Body of pancreas (tissue), 4 donors: ENCODE results near the gene CHRND. TPM values are rescaled to one million over a fixed set of nuclear protein-coding genes. Genes with fewer than 3 reads are reported as not detected.

Source experiments
- ATAC-seq: fragments of 150-250 bp; one replicate; pipeline ENCODE4 v1.9.1; 2016
- DNase-seq, 4 donors: peaks; one replicate each; pipeline ENCODE4 v3.0.0-alpha.2; 2019
- H3K27ac ChIP-seq, 4 donors: fragments of 200-600 bp; sonication (generic); 1 replicate in 3 of 4; 2 replicates in 1 of 4; pipeline versions ENCODE4 v1.5.1 to v1.6.1; 2016 to 2019; ENCODE audit warnings: mild to moderate bottlenecking in 1 of 4, mixed read lengths in 1 of 4, moderate library complexity in 1 of 4
- H3K27me3 ChIP-seq, 2 donors: fragments of 200-600 bp; sonication (generic); one replicate each; pipeline ENCODE4 v1.6.0; 2016; ENCODE audit warnings: mild to moderate bottlenecking in 1 of 2
- H3K36me3 ChIP-seq, 2 donors: fragments of 200-600 bp; sonication (generic); replicated peaks in 1 of 2; 2 replicates each; pipeline ENCODE4 v1.5.1; 2016; ENCODE audit warnings: low read depth in 2 of 2; ENCODE audit not compliant: insufficient read depth in 1 of 2
- H3K4me1 ChIP-seq: fragments of 200-600 bp; sonication (generic); one replicate; pipeline ENCODE4 v1.6.0; 2016
- H3K4me3 ChIP-seq, 2 donors: fragments of 200-600 bp; sonication (generic); 1 replicate in 1 of 2; 2 replicates in 1 of 2; pipeline ENCODE4 v1.5.1; 2016 to 2019
- H3K9me3 ChIP-seq, 3 donors: fragments of 200-600 bp; sonication (generic); 1 replicate in 2 of 3; 2 replicates in 1 of 3; pipeline ENCODE4 v1.5.1; 2016
- CTCF ChIP-seq, 7 experiments: fragments of 450-650 bp in 4 of 7; fragments of 200-600 bp in 3 of 7; sonication (generic) in 3 of 7; IDR thresholded peaks; one replicate each; pipeline ENCODE4 v1.5.1; 2016 to 2019; ENCODE audit warnings: antibody characterized with exemption in 7 of 7
- POLR2A ChIP-seq, 3 donors: fragments of 450-650 bp; IDR thresholded peaks; one replicate each; pipeline ENCODE4 v1.6.1; 2016; ENCODE audit warnings: antibody characterized with exemption in 3 of 3, mild to moderate bottlenecking in 2 of 3
- WGBS, 2 donors: methylation state at CpG; one replicate each; pipeline ENCODE4 v1.1.5; 2017; 5-methylcytosine and 5-hydroxymethylcytosine counted together
- intact Hi-C: fragments of 100-400 bp; cut with DNase I; formaldehyde crosslinking; loops from one replicate; pipeline ENCODE4 v1.15.1; 2023
- total RNA-seq, 2 donors: library from RNA; depleted of rRNA; stranded (reverse); fragments of >200 nt; gene quantifications; one replicate each; pipeline ENCODE4 v1.1.0, GENCODE V29; 2016

The CHRND gene
- total RNA-seq, 2 donors from 2014 or later: not detected

GRCh38 chr2:232524771-232525170, 1.2 kb upstream of the CHRND start:
- no peak overlapping the region for H3K4me3 ChIP-seq
- peaks cover 31% of the 10 kb centered on the region for H3K4me1 ChIP-seq
- TF ChIP-seq CTCF (IDR thresholded peaks at IDR 0.05) (no peak), POLR2A (IDR thresholded peaks at IDR 0.05) (no peak)
- WGBS, 2 donors: 80 to 82% methylated on average over 4 to 5 of the region's 6 CpGs
- no peaks in the 10 kb centered on the region for H3K9me3 ChIP-seq
- DNase-seq (no peak), ATAC-seq (no peak)
- H3K27ac ChIP-seq: no peak overlapping the region
- H3K36me3 ChIP-seq: no peaks in the 10 kb centered on the region
- intact Hi-C loops: loop anchor here (5.0 to 10.0 kb wide), 2 partner anchors 77 to 620 kb away; no protein-coding TSS in a partner anchor
- peaks cover 0 to 34% of the 10 kb centered on the region in 2 donors for H3K27me3 ChIP-seq

- 78 to 79% methylated on average over 7 to 11 of the region's 14 CpGs for WGBS, 2 donors
- Histone ChIP-seq H3K27me3 (peaks cover 0 to 34% of the 10 kb centered on the region in 2 donors), H3K4me1 (peaks cover 31% of the 10 kb centered on the region), H3K4me3 (no peak overlapping the region), H3K27ac (no peak overlapping the region), H3K9me3 (no peaks in the 10 kb centered on the region), H3K36me3 (no peaks in the 10 kb centered on the region)
- DNase-seq (no peak), ATAC-seq (no peak)
- intact Hi-C loops: loop anchor here (10.0 kb wide), 1 partner anchor 620 kb away; no protein-coding TSS in a partner anchor
- no peak for TF ChIP-seq CTCF (IDR thresholded peaks at IDR 0.05)
- TF ChIP-seq POLR2A (IDR thresholded peaks at IDR 0.05): no peak
These were observed 761 bp upstream of the CHRND start for GRCh38 chr2:232525199-232525598.

- Histone ChIP-seq H3K4me1 (peaks cover 31% of the 10 kb centered on the region), H3K27ac (no peak overlapping the region), H3K9me3 (no peaks in the 10 kb centered on the region), H3K4me3 (no peak overlapping the region), H3K36me3 (no peaks in the 10 kb centered on the region), H3K27me3 (peaks cover 0 to 34% of the 10 kb centered on the region in 2 donors)
- TF ChIP-seq CTCF (IDR thresholded peaks at IDR 0.05) (no peak), POLR2A (IDR thresholded peaks at IDR 0.05) (no peak)
- WGBS, 2 donors: 77 to 79% methylated on average over 12 of the region's 13 CpGs
- no peak for DNase-seq
- no peak for ATAC-seq
- intact Hi-C loops: loop anchor here (10.0 kb wide), 1 partner anchor 622 kb away; no protein-coding TSS in a partner anchor
These were observed 497 bp downstream of the CHRND start for GRCh38 chr2:232526372-232526941.

- peaks cover 0 to 20% of the 10 kb centered on the region in 2 donors for H3K27me3 ChIP-seq
These were observed 2.0 kb downstream of the CHRND start for GRCh38 chr2:232527905-232528470.

More at GRCh38 chr2:232527905-232528470, 2.0 kb downstream of the CHRND start:
- no peak for TF ChIP-seq POLR2A (IDR thresholded peaks at IDR 0.05)
- no peak for TF ChIP-seq CTCF (IDR thresholded peaks at IDR 0.05)
- Histone ChIP-seq H3K27ac (no peak overlapping the region), H3K4me3 (no peak overlapping the region), H3K9me3 (no peaks in the 10 kb centered on the region), H3K4me1 (peaks cover 20% of the 10 kb centered on the region), H3K36me3 (no peaks in the 10 kb centered on the region)
- DNase-seq (no peak), ATAC-seq (no peak)
- WGBS, 2 donors: 59 to 61% methylated on average over 3 to 6 of the region's 6 CpGs
- intact Hi-C loops: loop anchor here (10.0 kb wide), 1 partner anchor 623 kb away; no protein-coding TSS in a partner anchor
